GM23248 (cell line): ENCODE measurements around the gene ELF1. TPM values are rescaled to one million over a fixed set of nuclear protein-coding genes. Genes with fewer than 3 reads are reported as not detected.
"Not testable (repeated sequence)": the region's sequence is repeated elsewhere in the genome, so short reads cannot be mapped to it uniquely, and the experiment has no call there.

Experiments used
- DNase-seq: peaks from one replicate; pipeline ENCODE4 v3.0.0-alpha.2; 2015
- H2AFZ ChIP-seq: fragments of 200-600 bp; sonication (generic); 2 replicates; pipeline ENCODE4 v1.6.1; 2016; ENCODE audit warnings: antibody characterized with exemption
- H3F3A ChIP-seq: fragments of 200-600 bp; sonication (generic); 2 replicates; pipeline ENCODE4 v1.6.1; 2016; ENCODE audit warnings: mild to moderate bottlenecking, antibody characterized with exemption, mixed run types; ENCODE audit not compliant: insufficient read depth
- H3K27ac ChIP-seq: fragments of 200-600 bp; sonication (generic); 2 replicates; pipeline ENCODE4 v1.5.1; 2016; ENCODE audit warnings: mild to moderate bottlenecking
- H3K27me3 ChIP-seq: fragments of 200-600 bp; sonication (generic); replicated peaks from 2 replicates; pipeline ENCODE4 v1.6.1; 2016; ENCODE audit warnings: mild to moderate bottlenecking; ENCODE audit not compliant: insufficient read depth
- H3K36me3 ChIP-seq: fragments of 200-600 bp; sonication (generic); 2 replicates; pipeline ENCODE4 v1.6.1; 2016; ENCODE audit warnings: low read depth, mild to moderate bottlenecking
- H3K4me1 ChIP-seq: fragments of 200-600 bp; sonication (generic); 2 replicates; pipeline ENCODE4 v1.6.1; 2016; ENCODE audit warnings: mild to moderate bottlenecking; ENCODE audit not compliant: insufficient read depth
- H3K4me2 ChIP-seq: fragments of 200-600 bp; sonication (generic); one replicate; pipeline ENCODE4 v1.6.1; 2016; ENCODE audit warnings: mild to moderate bottlenecking; ENCODE audit not compliant: unreplicated experiment
- H3K4me3 ChIP-seq: fragments of 200-600 bp; sonication (generic); 2 replicates; pipeline ENCODE4 v1.5.1; 2016; ENCODE audit warnings: mild to moderate bottlenecking
- H3K79me2 ChIP-seq: fragments of 200-600 bp; sonication (generic); 2 replicates; pipeline ENCODE4 v1.6.1; 2016; ENCODE audit warnings: mild to moderate bottlenecking; ENCODE audit not compliant: insufficient read depth
- H3K9ac ChIP-seq: fragments of 200-600 bp; sonication (generic); 2 replicates; pipeline ENCODE4 v1.6.1; 2016; ENCODE audit warnings: mild to moderate bottlenecking
- H3K9me2 ChIP-seq: fragments of 200-600 bp; sonication (generic); 2 replicates; pipeline ENCODE4 v1.6.1; 2016; ENCODE audit warnings: mixed run types, mild to moderate bottlenecking, moderate library complexity; ENCODE audit not compliant: insufficient read depth
- H3K9me3 ChIP-seq: fragments of 200-600 bp; sonication (generic); one replicate; pipeline ENCODE4 v1.6.1; 2017; ENCODE audit warnings: low read depth
- H4K20me1 ChIP-seq: fragments of 200-600 bp; sonication (generic); 2 replicates; pipeline ENCODE4 v1.6.0; 2016; ENCODE audit not compliant: insufficient read depth
- EZH2 ChIP-seq: fragments of 200-600 bp; sonication (generic); IDR thresholded peaks from 2 replicates; pipeline ENCODE4 v1.6.1; 2018; ENCODE audit warnings: antibody characterized with exemption, mild to moderate bottlenecking; ENCODE audit not compliant: insufficient read depth, poor library complexity, severe bottlenecking
- EZH2phosphoT487 ChIP-seq: fragments of 200-600 bp; sonication (generic); IDR thresholded peaks from 2 replicates; pipeline ENCODE4 v1.6.1; 2018; ENCODE audit warnings: antibody characterized with exemption, moderate library complexity, mild to moderate bottlenecking, low read depth; ENCODE audit not compliant: insufficient read depth
- WGBS, 2 experiments: methylation state at CpG; one replicate each; pipeline ENCODE4 v1.1.6; 2015 to 2017; ENCODE audit warnings: low lambda C conversion rate in 2 of 2, low coverage in 1 of 2; ENCODE audit errors: missing lambda C conversion rate in 2 of 2; 5-methylcytosine and 5-hydroxymethylcytosine counted together
- in situ Hi-C: fragments of 300-500 bp; cut with MboI; formaldehyde crosslinking; loops from 2 replicates; pipeline ENCODE4 v1.15.0; 2020
- polyA plus RNA-seq: library from polyadenylated mRNA; unstranded; fragments of >200 nt; fragmentation: Nextera tagmentation; extraction: Ambion mirVana; gene quantifications from 2 replicates; pipeline ENCODE4 v1.2.1, GENCODE V29; 2016
- total RNA-seq: library from RNA; depleted of rRNA; stranded (reverse); fragments of >200 nt; shearing (Covaris generic); gene quantifications from 2 replicates; pipeline ENCODE4 v1.2.3, GENCODE V29; 2014

Gene ELF1
- total and polyA plus RNA-seq, 2 experiments from 2014 or later, result 36.1 to 42.7 TPM

GRCh38 chr13:40920826-40921225, 98.3 kb downstream of the ELF1 start:
- 0 to 2% methylated on average over 5 of the region's 5 CpGs for WGBS, 2 experiments
- no peaks in the 10 kb centered on the region for H3K9me3 ChIP-seq
- H2AFZ ChIP-seq, result peak overlapping the region; percentile 100
- peak overlapping the region; percentile 85 for H3K27ac ChIP-seq
- H3K79me2 ChIP-seq, result peaks cover 36% of the 10 kb centered on the region
- in situ Hi-C loops, result no loop called here
- no peaks in the 10 kb centered on the region for H3K36me3 ChIP-seq
- no peaks in the 10 kb centered on the region for H4K20me1 ChIP-seq
- H3K9me2 ChIP-seq, result no peaks in the 10 kb centered on the region
- DNase-seq, result peak; percentile 63
- peak overlapping the region; percentile 86 for H3K9ac ChIP-seq
- H3K27me3 ChIP-seq, result no peaks in the 10 kb centered on the region
- H3K4me3 ChIP-seq, result peak overlapping the region; percentile 94
- TF ChIP-seq EZH2 (no peak), EZH2phosphoT487 (no peak)
- H3K4me1 ChIP-seq, result peaks cover 20% of the 10 kb centered on the region
- peak overlapping the region; percentile 90 for H3K4me2 ChIP-seq
- peaks cover 41% of the 10 kb centered on the region for H3F3A ChIP-seq

GRCh38 chr13:40919901-40920300, 99.2 kb downstream of the ELF1 start:
- H3K27ac ChIP-seq, DNase-seq, in situ Hi-C loops, H2AFZ ChIP-seq, H3K36me3 ChIP-seq, H3K9me3 ChIP-seq, H4K20me1 ChIP-seq, H3K9ac ChIP-seq, H3K27me3 ChIP-seq, H3K9me2 ChIP-seq: not testable (repeated sequence)
- 83 to 84% methylated on average over 7 of the region's 7 CpGs for WGBS, 2 experiments
- H3K4me3 ChIP-seq, result 0 out of 2 replicates have a peak overlapping the region, but pooled peaks have one; percentile 94
- H3K79me2 ChIP-seq, result peaks cover 46% of the 10 kb centered on the region
- H3F3A ChIP-seq, result peaks cover 41% of the 10 kb centered on the region
- H3K4me2 ChIP-seq, result peak overlapping the region; percentile 90
- peaks cover 23% of the 10 kb centered on the region for H3K4me1 ChIP-seq

GRCh38 chr13:40916207-40916998, 102.7 kb downstream of the ELF1 start:
- TF ChIP-seq EZH2phosphoT487 (no peak), EZH2 (no peak)
- Histone ChIP-seq H3K9me3 (no peaks in the 10 kb centered on the region), H2AFZ (no peak overlapping the region), H3K27ac (no peak overlapping the region; the same call in none of the 2 replicates), H3K36me3 (no peaks in the 10 kb centered on the region), H3K27me3 (no peaks in the 10 kb centered on the region), H3K79me2 (peaks cover 65% of the 10 kb centered on the region), H3F3A (peaks cover 33% of the 10 kb centered on the region), H3K4me3 (no peak overlapping the region), H3K9me2 (no peaks in the 10 kb centered on the region), H3K4me2 (peak overlapping the region; percentile 23), H3K4me1 (peaks cover 34% of the 10 kb centered on the region), H4K20me1 (no peaks in the 10 kb centered on the region), H3K9ac (no peak overlapping the region)
- DNase-seq, result peak; percentile 68
- 32 to 36% methylated on average over 6 of the region's 6 CpGs for WGBS, 2 experiments
- in situ Hi-C loops, result no loop called here

- H3K36me3 ChIP-seq, H3K27ac ChIP-seq, in situ Hi-C loops, H3K27me3 ChIP-seq, DNase-seq, H3K9me3 ChIP-seq, H3K9ac ChIP-seq, H3K4me3 ChIP-seq, H3K4me2 ChIP-seq, H2AFZ ChIP-seq, H4K20me1 ChIP-seq, H3K9me2 ChIP-seq: not testable (repeated sequence)
- Histone ChIP-seq H3K4me1 (peaks cover 40% of the 10 kb centered on the region), H3F3A (peaks cover 27% of the 10 kb centered on the region), H3K79me2 (peaks cover 62% of the 10 kb centered on the region)
Measured at GRCh38 chr13:40914863-40915262, 104.3 kb downstream of the ELF1 start.

GRCh38 chr13:40911341-40911740, 107.8 kb downstream of the ELF1 start:
- Histone ChIP-seq H3K4me2 (peak overlapping the region; percentile 55), H3K4me1 (peaks cover 34% of the 10 kb centered on the region), H3K36me3 (no peaks in the 10 kb centered on the region), H3K9me2 (no peaks in the 10 kb centered on the region), H3K27me3 (no peaks in the 10 kb centered on the region), H3K27ac (0 out of 2 replicates have a peak overlapping the region, but pooled peaks have one; percentile 7), H3K9ac (no peak overlapping the region), H3F3A (peaks cover 16% of the 10 kb centered on the region), H3K4me3 (no peak overlapping the region), H4K20me1 (no peaks in the 10 kb centered on the region), H2AFZ (0 out of 2 replicates have a peak overlapping the region, but pooled peaks have one; percentile 3), H3K79me2 (peaks cover 33% of the 10 kb centered on the region), H3K9me3 (no peaks in the 10 kb centered on the region)
- TF ChIP-seq EZH2phosphoT487 (no peak), EZH2 (no peak)
- in situ Hi-C loops, result no loop called here
- DNase-seq, result no peak
